Right atrium auricular region (tissue), 2 donors: ENCODE data around the gene BACH2. TPM values are rescaled to one million over a fixed set of nuclear protein-coding genes. Genes with fewer than 3 reads are reported as not detected.

Source experiments
- DNase-seq: peaks from one replicate; pipeline ENCODE4 v3.0.0-alpha.2; 2019; ENCODE audit warnings: low spot score
- H3K27ac ChIP-seq, 2 donors: fragments of 200-600 bp; sonication (generic); 1 replicate in 1 of 2; 2 replicates in 1 of 2; pipeline ENCODE4 v1.5.1; 2016 to 2019
- H3K27me3 ChIP-seq, 2 donors: fragments of 200-600 bp; sonication (generic); one replicate each; pipeline versions ENCODE4 v1.5.1 to v1.6.0; 2017 to 2019
- H3K36me3 ChIP-seq: fragments of 200-600 bp; sonication (generic); one replicate; pipeline ENCODE4 v1.5.1; 2016
- H3K4me1 ChIP-seq, 2 donors: fragments of 200-600 bp; sonication (generic); one replicate each; pipeline versions ENCODE4 v1.5.1 to v1.6.0; 2017 to 2019
- H3K4me3 ChIP-seq, 2 donors: fragments of 200-600 bp; sonication (generic); 1 replicate in 1 of 2; 2 replicates in 1 of 2; pipeline ENCODE4 v1.5.1; 2017 to 2019; ENCODE audit warnings: mild to moderate bottlenecking in 1 of 2, moderate library complexity in 1 of 2
- H3K9me3 ChIP-seq, 2 donors: fragments of 200-600 bp; sonication (generic); one replicate each; pipeline ENCODE4 v1.5.1; 2019
- CTCF ChIP-seq, 2 donors: fragments of 200-600 bp; sonication (generic); IDR thresholded peaks; one replicate each; pipeline ENCODE4 v1.5.1; 2019; ENCODE audit warnings: antibody characterized with exemption in 2 of 2
- total RNA-seq, 2 donors: library from RNA; depleted of rRNA; stranded (reverse); fragments of >200 nt; gene quantifications; one replicate each; pipeline ENCODE4 v1.1.0, GENCODE V29; 2016

Gene BACH2
- total RNA-seq, 2 donors from 2014 or later = 0.82 to 2.2 TPM

DNA sequence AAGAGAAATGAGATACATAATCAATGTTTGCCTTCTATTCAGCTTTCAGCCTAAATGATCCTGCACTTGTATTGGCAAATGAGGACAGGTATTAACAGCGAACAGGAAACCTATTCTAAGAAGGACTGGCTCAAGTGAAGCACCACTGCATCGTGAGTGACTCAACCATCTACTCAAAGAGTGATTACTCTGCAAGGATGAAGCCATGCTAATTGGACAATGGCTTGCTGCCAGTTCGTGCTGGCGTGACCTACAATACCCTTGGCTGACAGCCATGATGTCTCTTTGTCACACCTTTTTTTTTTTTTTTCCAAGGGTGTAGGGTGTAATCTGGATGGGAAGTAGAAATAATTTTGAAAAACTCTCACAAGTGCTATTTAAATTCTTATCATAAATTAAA, 297.5 kb downstream of the BACH2 start:
- Histone ChIP-seq H3K27me3 (no peaks in the 10 kb centered on the region), H3K4me1 (peaks cover 0 to 30% of the 10 kb centered on the region in 2 donors), H3K4me3 (no peak overlapping the region), H3K36me3 (no peaks in the 10 kb centered on the region), H3K9me3 (no peaks in the 10 kb centered on the region), H3K27ac (no peak overlapping the region)
- DNase-seq = peak; percentile 68
- no peak for TF ChIP-seq CTCF (IDR thresholded peaks at IDR 0.05)

- H3K27ac ChIP-seq = no peak overlapping the region
- H3K36me3 ChIP-seq = no peaks in the 10 kb centered on the region
- H3K27me3 ChIP-seq = no peaks in the 10 kb centered on the region
- H3K4me3 ChIP-seq = no peak overlapping the region
- DNase-seq = no peak
- H3K4me1 ChIP-seq = peaks cover 0 to 30% of the 10 kb centered on the region in 2 donors
- H3K9me3 ChIP-seq = no peaks in the 10 kb centered on the region
- no peak for TF ChIP-seq CTCF (IDR thresholded peaks at IDR 0.05)
These were observed 298.9 kb downstream of the BACH2 start for GRCh38 chr6:89997456-89998445.

- H3K4me1 ChIP-seq = peaks cover 0 to 5% of the 10 kb centered on the region in 2 donors
- no peaks in the 10 kb centered on the region for H3K27me3 ChIP-seq
- no peaks in the 10 kb centered on the region for H3K36me3 ChIP-seq
- H3K4me3 ChIP-seq = no peak overlapping the region
- DNase-seq = no peak
- H3K9me3 ChIP-seq = no peaks in the 10 kb centered on the region
- H3K27ac ChIP-seq = no peak overlapping the region
- no peak for TF ChIP-seq CTCF (IDR thresholded peaks at IDR 0.05)
These were observed 303.2 kb downstream of the BACH2 start for GRCh38 chr6:89993411-89993810.

GRCh38 chr6:89992818-89993217, 303.8 kb downstream of the BACH2 start:
- H3K27me3 ChIP-seq = no peaks in the 10 kb centered on the region
- H3K9me3 ChIP-seq = no peaks in the 10 kb centered on the region
- H3K4me1 ChIP-seq = no peaks in the 10 kb centered on the region
- no peak overlapping the region for H3K27ac ChIP-seq
- DNase-seq = no peak
- no peak overlapping the region for H3K4me3 ChIP-seq
- no peak for TF ChIP-seq CTCF (IDR thresholded peaks at IDR 0.05)
- no peaks in the 10 kb centered on the region for H3K36me3 ChIP-seq

GRCh38 chr6:89989742-89990141, 306.9 kb downstream of the BACH2 start:
- DNase-seq = no peak
- no peaks in the 10 kb centered on the region for H3K27me3 ChIP-seq
- no peak for TF ChIP-seq CTCF (IDR thresholded peaks at IDR 0.05)
- H3K9me3 ChIP-seq = no peaks in the 10 kb centered on the region
- no peak overlapping the region for H3K27ac ChIP-seq
- no peaks in the 10 kb centered on the region for H3K36me3 ChIP-seq
- no peak overlapping the region for H3K4me3 ChIP-seq
- peaks cover 0 to 23% of the 10 kb centered on the region in 2 donors for H3K4me1 ChIP-seq
